Activated naive CD8-positive, alpha-beta T cell (primary cell): ENCODE results near the gene IKZF1.

Experiments used
- H3K27ac Mint-ChIP-seq: one replicate; pipeline ENCODE4 v1.8.0; 2021; ENCODE audit warnings: mixed read lengths
- H3K27me3 Mint-ChIP-seq: one replicate; pipeline ENCODE4 v1.8.0; 2021; ENCODE audit warnings: mixed read lengths
- H3K36me3 Mint-ChIP-seq: one replicate; pipeline ENCODE4 v1.8.0; 2021; ENCODE audit warnings: mixed read lengths
- H3K4me1 Mint-ChIP-seq: one replicate; pipeline ENCODE4 v1.8.0; 2021; ENCODE audit warnings: low read depth, mixed read lengths
- H3K4me3 Mint-ChIP-seq: one replicate; pipeline ENCODE4 v1.8.0; 2021; ENCODE audit warnings: mild to moderate bottlenecking, mixed read lengths
- H3K9me3 Mint-ChIP-seq: one replicate; pipeline ENCODE4 v1.8.0; 2021; ENCODE audit warnings: low read depth, mixed read lengths

Gene IKZF1

GRCh38 chr7:50298811-50299562 lies 5.5 kb upstream of the IKZF1 start:
- Mint-ChIP-seq H3K4me1 (peaks cover 69% of the 10 kb centered on the region), H3K36me3 (no peaks in the 10 kb centered on the region), H3K27ac (no peak overlapping the region), H3K27me3 (no peaks in the 10 kb centered on the region), H3K4me3 (no peak overlapping the region), H3K9me3 (no peaks in the 10 kb centered on the region)

- H3K27me3 Mint-ChIP-seq: no peaks in the 10 kb centered on the region
- no peak overlapping the region for H3K4me3 Mint-ChIP-seq
- H3K9me3 Mint-ChIP-seq: no peaks in the 10 kb centered on the region
- H3K4me1 Mint-ChIP-seq: peaks cover 62% of the 10 kb centered on the region
- H3K27ac Mint-ChIP-seq: peak overlapping the region; percentile 65
- peaks cover 3% of the 10 kb centered on the region for H3K36me3 Mint-ChIP-seq
Measured at GRCh38 chr7:50300336-50300735, 4.2 kb upstream of the IKZF1 start.

DNA sequence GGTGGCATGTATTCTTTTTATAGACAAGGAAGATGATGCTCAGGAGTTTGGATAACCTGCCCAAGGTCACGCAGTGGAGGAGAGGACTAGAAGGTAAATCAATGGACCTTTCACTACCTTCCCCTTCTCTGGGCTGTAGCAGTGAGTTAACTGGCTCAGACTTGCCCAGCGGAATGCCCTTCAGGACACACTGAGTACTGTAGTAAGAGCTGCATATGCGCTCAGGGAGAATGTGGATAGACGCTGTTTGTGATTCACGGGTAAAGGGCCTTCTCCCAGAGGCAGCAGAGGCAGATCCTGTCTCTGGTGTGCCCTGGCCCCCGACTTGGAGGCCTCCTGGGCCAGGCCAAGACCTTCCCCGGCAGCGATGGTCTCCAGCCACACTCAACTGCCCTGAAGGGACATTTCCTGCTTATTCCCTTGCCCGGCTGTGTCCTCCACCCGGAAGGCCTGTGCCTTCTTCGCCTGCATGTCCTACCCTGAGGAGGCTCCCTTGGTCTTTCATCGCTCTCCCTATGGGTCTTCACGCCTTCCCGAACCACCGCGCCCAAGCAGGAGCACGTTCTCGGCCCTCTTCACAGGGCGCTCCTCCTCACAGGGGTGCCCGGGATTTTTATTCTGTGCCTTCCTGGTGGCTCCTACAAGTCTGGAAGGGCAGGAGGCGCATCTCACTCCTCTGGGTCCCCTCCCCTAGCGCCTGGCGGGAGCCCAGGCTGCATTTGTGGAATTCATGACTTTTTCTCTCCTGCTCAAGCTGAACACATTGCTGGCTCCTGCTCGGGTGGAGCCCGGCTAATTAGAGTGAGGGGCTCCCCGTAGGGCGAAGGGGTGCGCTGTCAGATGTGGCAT lies 1.8 kb upstream of the IKZF1 start:
- Mint-ChIP-seq H3K4me1 (peaks cover 46% of the 10 kb centered on the region), H3K27me3 (no peaks in the 10 kb centered on the region), H3K27ac (peak overlapping the region; percentile 94), H3K4me3 (peak overlapping the region; percentile 85), H3K9me3 (no peaks in the 10 kb centered on the region), H3K36me3 (peaks cover 17% of the 10 kb centered on the region)

DNA sequence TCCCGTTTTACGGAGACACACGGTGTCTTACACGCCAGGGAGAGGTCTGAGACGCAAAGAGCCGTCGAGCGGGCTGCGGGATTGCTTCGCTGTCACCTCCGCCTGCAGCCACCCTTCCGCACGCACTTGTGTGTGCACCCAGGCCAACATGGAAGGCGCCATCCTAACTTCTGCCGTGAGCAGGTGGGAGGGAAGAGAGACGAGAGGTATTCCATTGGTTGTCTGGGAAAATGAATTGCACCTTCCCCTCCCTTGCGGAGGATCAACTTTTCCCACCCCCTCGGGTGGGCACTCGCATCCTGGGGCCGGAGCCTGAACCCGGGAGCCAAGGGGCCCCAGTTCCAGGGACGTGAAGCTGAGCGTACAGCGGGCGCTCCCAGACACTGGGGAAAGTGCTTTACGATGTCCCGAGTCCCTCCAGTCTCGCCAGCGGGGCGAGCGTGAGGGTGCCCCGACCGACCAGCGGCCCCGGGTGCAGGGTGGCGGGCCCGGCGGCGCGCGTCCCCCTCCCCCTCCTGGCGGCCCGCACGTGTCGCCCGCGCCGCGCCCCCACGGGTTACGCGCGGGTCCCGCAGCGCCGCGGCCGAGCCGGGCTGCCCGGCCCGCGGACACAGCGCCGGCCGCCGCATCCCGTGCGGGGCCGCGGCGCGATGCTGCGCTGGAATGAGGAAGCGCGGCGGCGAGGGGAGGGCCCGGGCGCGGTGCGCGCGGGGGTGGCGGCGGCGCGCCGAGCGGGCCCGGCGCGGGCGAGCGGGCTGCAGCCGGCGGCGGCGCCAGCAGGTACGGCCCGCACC lies 984 bp upstream of the IKZF1 start:
- H3K9me3 Mint-ChIP-seq: no peaks in the 10 kb centered on the region
- H3K27ac Mint-ChIP-seq: peak overlapping the region; percentile 94
- H3K36me3 Mint-ChIP-seq: peaks cover 19% of the 10 kb centered on the region
- H3K4me3 Mint-ChIP-seq: peak overlapping the region; percentile 85
- peaks cover 48% of the 10 kb centered on the region for H3K4me1 Mint-ChIP-seq
- no peaks in the 10 kb centered on the region for H3K27me3 Mint-ChIP-seq

DNA sequence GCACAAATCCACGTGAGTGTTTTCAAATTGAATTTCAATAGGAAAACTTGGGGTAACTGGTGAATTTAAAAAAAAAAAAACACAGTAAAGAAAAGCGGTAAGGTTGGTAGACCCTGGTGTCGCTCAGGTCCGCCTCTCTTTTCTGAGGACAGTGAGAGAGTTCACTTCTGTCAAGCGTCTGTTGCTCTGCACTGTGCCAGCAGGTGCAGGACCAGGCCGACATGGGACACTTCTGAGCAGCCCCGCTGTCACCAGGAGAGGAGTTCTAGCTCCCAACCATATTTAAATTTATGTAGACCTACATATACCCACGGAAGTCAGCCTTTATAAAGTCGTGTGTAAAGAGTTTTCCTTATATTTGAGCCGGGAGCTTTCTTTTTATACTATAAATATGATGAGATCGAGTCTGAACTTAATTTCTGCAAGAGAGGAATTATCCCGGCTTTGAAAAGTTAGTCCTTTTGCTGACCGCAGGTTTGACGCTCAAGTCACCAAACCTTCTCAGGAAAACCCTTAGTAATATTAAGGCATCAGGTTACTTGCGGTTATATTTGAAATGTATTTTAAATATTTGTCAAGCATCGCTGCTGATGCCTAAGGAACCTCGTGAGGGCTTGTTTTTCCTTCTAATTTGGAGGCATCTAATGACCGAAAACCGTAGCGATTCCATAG lies 531 bp downstream of the IKZF1 start:
- H3K27me3 Mint-ChIP-seq: no peaks in the 10 kb centered on the region
- H3K4me3 Mint-ChIP-seq: peak overlapping the region; percentile 99
- H3K4me1 Mint-ChIP-seq: peaks cover 45% of the 10 kb centered on the region
- no peaks in the 10 kb centered on the region for H3K9me3 Mint-ChIP-seq
- H3K36me3 Mint-ChIP-seq: peaks cover 26% of the 10 kb centered on the region
- H3K27ac Mint-ChIP-seq: peak overlapping the region; percentile 100

DNA sequence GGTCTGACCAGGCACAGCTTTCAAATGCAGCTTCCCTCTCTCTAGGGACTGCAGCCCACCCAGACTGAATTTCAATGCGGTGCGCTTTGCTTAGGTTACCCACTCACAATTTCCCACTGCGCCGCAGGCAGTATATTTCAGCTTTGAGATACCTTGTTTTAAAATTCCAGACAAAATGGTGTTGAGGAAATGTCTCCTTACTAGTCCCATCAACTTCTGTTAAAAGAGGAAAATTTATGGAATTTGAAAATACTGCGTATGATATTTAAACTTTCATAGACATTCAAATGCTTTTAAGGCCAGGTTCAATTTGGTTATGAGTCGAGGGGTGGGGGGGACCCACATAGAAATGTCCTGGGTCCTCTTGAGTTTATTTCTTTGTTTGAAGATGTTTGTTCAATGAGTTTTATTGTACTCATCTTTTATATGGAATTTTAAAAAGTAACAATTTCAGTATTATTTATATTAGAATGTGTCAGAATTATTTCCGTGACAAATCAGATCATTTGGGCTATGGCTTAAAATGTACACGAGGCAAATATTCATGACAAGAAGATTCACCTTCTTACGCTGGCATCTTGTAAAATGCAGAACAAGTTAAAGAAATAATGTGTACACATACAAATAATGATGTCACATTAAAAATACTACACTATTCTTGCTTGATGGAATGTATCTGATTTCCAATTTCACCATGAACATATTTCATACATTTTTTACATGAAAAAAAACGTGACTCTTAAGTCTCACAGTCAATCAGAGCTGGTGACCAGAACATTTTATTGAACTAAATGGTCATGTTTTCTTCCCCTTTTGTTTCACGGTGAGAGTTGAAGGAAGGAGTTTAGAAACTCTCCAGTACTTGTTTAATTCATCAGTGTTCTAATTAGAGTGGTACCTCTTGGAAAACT lies 1.3 kb downstream of the IKZF1 start:
- Mint-ChIP-seq H3K36me3 (peaks cover 33% of the 10 kb centered on the region), H3K9me3 (no peaks in the 10 kb centered on the region), H3K4me1 (peaks cover 46% of the 10 kb centered on the region), H3K27ac (peak overlapping the region; percentile 100), H3K4me3 (peak overlapping the region; percentile 99), H3K27me3 (no peaks in the 10 kb centered on the region)

GRCh38 chr7:50306494-50307367 lies 2.2 kb downstream of the IKZF1 start:
- peak overlapping the region; percentile 99 for H3K4me3 Mint-ChIP-seq
- H3K9me3 Mint-ChIP-seq: no peaks in the 10 kb centered on the region
- peaks cover 47% of the 10 kb centered on the region for H3K4me1 Mint-ChIP-seq
- H3K27me3 Mint-ChIP-seq: no peaks in the 10 kb centered on the region
- peaks cover 33% of the 10 kb centered on the region for H3K36me3 Mint-ChIP-seq
- peak overlapping the region; percentile 100 for H3K27ac Mint-ChIP-seq

DNA sequence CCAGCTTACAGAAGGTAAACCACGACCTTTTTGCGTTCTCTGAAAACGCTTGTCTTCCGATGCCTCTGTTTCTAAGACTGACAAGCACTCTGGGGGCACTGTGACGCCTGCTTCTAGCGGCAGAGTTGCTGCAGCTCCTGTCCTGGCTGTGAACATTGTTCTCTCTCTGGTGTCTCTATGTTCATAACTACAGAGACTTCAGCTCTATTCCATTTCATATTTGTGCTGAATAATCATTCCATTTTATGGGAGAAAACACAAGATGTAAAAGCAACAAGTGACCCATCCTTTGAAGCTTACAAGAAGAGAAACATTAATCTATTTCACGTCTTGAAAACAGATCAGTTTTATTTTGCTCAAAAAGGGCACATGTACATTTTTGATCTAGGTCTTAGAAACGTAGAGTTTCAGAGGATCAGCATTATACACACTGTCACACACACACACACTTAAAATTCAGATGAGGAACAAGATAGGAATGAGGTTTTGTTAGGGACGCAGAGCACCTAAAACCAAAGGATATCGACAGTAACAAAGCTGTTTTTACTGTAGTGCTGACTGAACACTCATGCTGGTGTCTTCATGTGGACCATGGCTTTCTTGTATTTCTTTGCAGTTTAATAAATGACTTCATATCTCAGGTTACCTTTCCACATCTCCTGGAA lies 3.0 kb downstream of the IKZF1 start:
- peaks cover 33% of the 10 kb centered on the region for H3K36me3 Mint-ChIP-seq
- H3K27ac Mint-ChIP-seq: peak overlapping the region; percentile 100
- no peaks in the 10 kb centered on the region for H3K27me3 Mint-ChIP-seq
- peak overlapping the region; percentile 99 for H3K4me3 Mint-ChIP-seq
- no peaks in the 10 kb centered on the region for H3K9me3 Mint-ChIP-seq
- H3K4me1 Mint-ChIP-seq: peaks cover 47% of the 10 kb centered on the region

DNA sequence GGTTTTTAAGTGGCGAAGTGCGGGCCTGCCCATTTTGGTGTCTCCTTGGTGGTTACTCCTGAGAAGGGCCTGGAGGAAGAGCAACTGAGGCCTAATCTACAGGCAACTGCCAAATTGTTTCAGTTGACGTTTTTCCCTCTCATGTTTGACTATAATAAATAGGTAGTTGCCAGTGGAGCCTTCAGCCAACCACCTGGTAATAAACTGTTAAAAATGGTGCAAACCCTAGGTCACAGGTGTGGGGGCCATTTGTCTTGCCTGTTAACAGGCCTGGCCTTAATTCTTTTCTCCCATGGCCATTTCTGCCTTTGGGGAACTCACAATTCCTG lies 3.7 kb downstream of the IKZF1 start:
- H3K4me1 Mint-ChIP-seq: peaks cover 47% of the 10 kb centered on the region
- no peaks in the 10 kb centered on the region for H3K27me3 Mint-ChIP-seq
- no peaks in the 10 kb centered on the region for H3K9me3 Mint-ChIP-seq
- H3K27ac Mint-ChIP-seq: peak overlapping the region; percentile 100
- peak overlapping the region; percentile 99 for H3K4me3 Mint-ChIP-seq
- peaks cover 35% of the 10 kb centered on the region for H3K36me3 Mint-ChIP-seq

- H3K4me1 Mint-ChIP-seq: peaks cover 51% of the 10 kb centered on the region
- H3K27ac Mint-ChIP-seq: peak overlapping the region; percentile 100
- H3K36me3 Mint-ChIP-seq: peaks cover 41% of the 10 kb centered on the region
- peak overlapping the region; percentile 99 for H3K4me3 Mint-ChIP-seq
- no peaks in the 10 kb centered on the region for H3K27me3 Mint-ChIP-seq
- no peaks in the 10 kb centered on the region for H3K9me3 Mint-ChIP-seq
Measured at GRCh38 chr7:50308532-50309385, 4.2 kb downstream of the IKZF1 start.

DNA sequence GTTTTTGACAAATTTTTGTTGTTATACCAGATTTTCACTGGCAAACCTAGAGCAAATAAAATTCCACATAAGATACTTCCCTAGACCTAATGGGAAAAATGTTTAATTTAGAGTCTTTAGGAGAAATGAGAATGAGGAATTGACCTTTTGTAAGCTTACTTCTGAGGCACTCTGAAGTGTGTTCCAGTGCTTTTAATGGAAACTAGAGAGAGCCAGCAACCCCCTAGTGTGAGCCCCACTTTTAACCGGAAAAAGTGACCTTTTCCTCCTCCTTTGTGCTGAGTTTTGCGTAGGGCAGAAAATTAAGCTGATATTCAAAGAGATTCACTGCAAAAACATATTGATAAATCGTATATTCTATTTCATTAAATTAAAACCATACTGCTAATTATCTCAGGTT lies 5.2 kb downstream of the IKZF1 start:
- no peaks in the 10 kb centered on the region for H3K9me3 Mint-ChIP-seq
- H3K27ac Mint-ChIP-seq: peak overlapping the region; percentile 100
- H3K4me1 Mint-ChIP-seq: peaks cover 60% of the 10 kb centered on the region
- H3K4me3 Mint-ChIP-seq: peak overlapping the region; percentile 99
- no peaks in the 10 kb centered on the region for H3K27me3 Mint-ChIP-seq
- peaks cover 45% of the 10 kb centered on the region for H3K36me3 Mint-ChIP-seq

GRCh38 chr7:50310361-50310760 lies 5.8 kb downstream of the IKZF1 start:
- H3K36me3 Mint-ChIP-seq: peaks cover 42% of the 10 kb centered on the region
- peaks cover 66% of the 10 kb centered on the region for H3K4me1 Mint-ChIP-seq
- peak overlapping the region; percentile 99 for H3K4me3 Mint-ChIP-seq

More at GRCh38 chr7:50310361-50310760, 5.8 kb downstream of the IKZF1 start:
- no peaks in the 10 kb centered on the region for H3K27me3 Mint-ChIP-seq
- H3K27ac Mint-ChIP-seq: peak overlapping the region; percentile 100
- no peaks in the 10 kb centered on the region for H3K9me3 Mint-ChIP-seq
